ENCODE results near the gene TMEFF2. TPM values are rescaled to one million over a fixed set of nuclear protein-coding genes. Genes with fewer than 3 reads are reported as not detected.

TMEFF2 gene
- total and polyA plus RNA-seq, 3 donors from 2014 or later, result 2.2 to 3.0 (median 2.7) TPM

DNA sequence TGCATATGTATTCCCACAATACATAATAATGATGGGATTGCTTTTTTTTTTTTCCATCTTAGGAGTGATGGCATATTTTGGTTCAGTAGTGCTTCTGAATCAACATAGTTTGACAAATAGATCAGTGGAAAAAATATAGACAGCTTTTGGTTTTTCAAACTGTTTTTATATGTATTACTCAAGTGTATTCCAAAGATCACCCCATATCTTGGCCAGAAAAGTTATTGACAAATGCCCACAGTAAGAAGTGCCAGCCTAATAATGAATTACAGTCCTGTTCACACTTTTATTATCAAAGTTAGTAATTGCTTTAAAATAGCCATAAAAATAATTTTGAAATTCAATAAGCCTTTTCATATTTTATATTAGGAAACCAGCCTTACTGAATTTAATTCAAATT lies 95.0 kb downstream of the TMEFF2 start:
- H3K9me3 ChIP-seq, result no peaks in the 10 kb centered on the region
- H3K4me1 ChIP-seq, result no peaks in the 10 kb centered on the region
- no peaks in the 10 kb centered on the region for H3K27me3 ChIP-seq
- H3K4me3 ChIP-seq, result no peak overlapping the region
- no peak for DNase-seq
- H3K36me3 ChIP-seq (ENCODE audit: low read depth, missing control alignments), result no peaks in the 10 kb centered on the region
- no peak for TF ChIP-seq POLR2A (IDR thresholded peaks at IDR 0.05)
- TF ChIP-seq, protein P1, sequence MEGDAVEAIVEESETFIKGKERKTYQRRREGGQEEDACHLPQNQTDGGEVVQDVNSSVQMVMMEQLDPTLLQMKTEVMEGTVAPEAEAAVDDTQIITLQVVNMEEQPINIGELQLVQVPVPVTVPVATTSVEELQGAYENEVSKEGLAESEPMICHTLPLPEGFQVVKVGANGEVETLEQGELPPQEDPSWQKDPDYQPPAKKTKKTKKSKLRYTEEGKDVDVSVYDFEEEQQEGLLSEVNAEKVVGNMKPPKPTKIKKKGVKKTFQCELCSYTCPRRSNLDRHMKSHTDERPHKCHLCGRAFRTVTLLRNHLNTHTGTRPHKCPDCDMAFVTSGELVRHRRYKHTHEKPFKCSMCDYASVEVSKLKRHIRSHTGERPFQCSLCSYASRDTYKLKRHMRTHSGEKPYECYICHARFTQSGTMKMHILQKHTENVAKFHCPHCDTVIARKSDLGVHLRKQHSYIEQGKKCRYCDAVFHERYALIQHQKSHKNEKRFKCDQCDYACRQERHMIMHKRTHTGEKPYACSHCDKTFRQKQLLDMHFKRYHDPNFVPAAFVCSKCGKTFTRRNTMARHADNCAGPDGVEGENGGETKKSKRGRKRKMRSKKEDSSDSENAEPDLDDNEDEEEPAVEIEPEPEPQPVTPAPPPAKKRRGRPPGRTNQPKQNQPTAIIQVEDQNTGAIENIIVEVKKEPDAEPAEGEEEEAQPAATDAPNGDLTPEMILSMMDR (IDR thresholded peaks at IDR 0.05), result no peak
- no peak overlapping the region for H3K27ac ChIP-seq
- intact Hi-C loops (cut with DNase I; ENCODE audit: low total_unique reads), result no loop called here

DNA sequence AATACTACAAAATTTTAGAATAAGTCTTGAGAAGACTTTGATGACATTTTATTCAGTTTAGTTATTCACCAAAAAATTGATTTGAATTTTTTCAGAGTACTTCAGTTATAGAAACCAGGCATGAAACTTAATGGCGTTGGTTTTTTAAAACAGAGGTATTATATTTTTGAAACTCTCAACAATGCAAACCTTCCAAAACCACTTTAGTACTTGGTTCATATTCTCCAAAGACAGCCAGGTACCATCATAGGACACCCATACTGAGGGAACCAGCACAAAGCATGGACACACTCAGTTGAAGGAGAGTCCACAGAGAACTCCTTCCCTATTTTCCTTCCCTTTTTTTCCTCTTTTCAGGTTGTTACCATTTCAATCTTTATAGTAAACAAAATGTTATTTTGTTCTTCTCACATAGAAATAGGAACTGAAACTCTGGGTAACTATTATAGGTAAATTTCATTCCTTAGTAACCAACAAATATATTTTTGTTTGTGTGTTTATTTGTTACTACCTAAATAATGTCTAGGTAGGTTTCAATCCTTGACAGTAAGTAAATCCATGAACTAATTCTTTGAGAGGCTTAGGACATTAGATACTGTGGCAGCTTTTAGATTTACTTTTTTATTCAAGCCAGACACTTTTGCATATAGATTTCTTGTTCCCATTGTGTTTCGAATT lies 95.8 kb downstream of the TMEFF2 start:
- WGBS, 2 donors, result 92 to 95% methylated on average over 2 of the region's 2 CpGs
- H3K4me1 ChIP-seq, result no peaks in the 10 kb centered on the region
- H3K27ac ChIP-seq, result no peak overlapping the region
- DNase-seq, result no peak
- H3K36me3 ChIP-seq (ENCODE audit: low read depth, missing control alignments), result no peaks in the 10 kb centered on the region
- no peak overlapping the region for H3K4me3 ChIP-seq
- TF ChIP-seq POLR2A (IDR thresholded peaks at IDR 0.05), result no peak
- TF ChIP-seq, protein P1 (IDR thresholded peaks at IDR 0.05), result no peak
- no peaks in the 10 kb centered on the region for H3K9me3 ChIP-seq
- intact Hi-C loops (cut with DNase I; ENCODE audit: low total_unique reads), result no loop called here
- no peaks in the 10 kb centered on the region for H3K27me3 ChIP-seq

DNA sequence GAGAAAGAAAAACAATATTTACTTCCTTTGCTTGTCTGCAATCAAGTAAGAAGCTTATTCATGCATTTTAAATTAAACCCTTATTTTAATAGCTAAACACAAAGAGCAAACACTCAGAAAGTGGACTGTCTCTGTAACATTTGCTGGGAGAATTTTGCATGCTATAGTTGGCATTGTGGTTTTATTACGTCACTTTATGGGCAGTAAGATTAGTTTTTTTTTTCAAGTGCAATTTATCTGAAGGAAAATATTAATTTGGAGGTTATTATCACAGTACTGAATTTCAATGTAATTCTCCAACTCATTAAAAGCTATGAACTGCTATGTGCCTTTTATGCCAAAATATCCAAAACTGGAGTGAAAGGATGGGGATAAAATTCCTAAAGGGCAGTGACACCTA lies 103.3 kb downstream of the TMEFF2 start:
- Histone ChIP-seq H3K27me3 (no peaks in the 10 kb centered on the region), H3K9me3 (no peaks in the 10 kb centered on the region), H3K4me1 (no peaks in the 10 kb centered on the region), H3K4me3 (no peak overlapping the region), H3K27ac (no peak overlapping the region), H3K36me3 (ENCODE audit: low read depth, missing control alignments) (no peaks in the 10 kb centered on the region)
- intact Hi-C loops (cut with DNase I; ENCODE audit: low total_unique reads), result no loop called here
- 81 to 86% methylated on average over 1 of the region's 1 CpG for WGBS, 2 donors
- DNase-seq, result no peak
- TF ChIP-seq, protein P1 (IDR thresholded peaks at IDR 0.05), result no peak
- no peak for TF ChIP-seq POLR2A (IDR thresholded peaks at IDR 0.05)

DNA sequence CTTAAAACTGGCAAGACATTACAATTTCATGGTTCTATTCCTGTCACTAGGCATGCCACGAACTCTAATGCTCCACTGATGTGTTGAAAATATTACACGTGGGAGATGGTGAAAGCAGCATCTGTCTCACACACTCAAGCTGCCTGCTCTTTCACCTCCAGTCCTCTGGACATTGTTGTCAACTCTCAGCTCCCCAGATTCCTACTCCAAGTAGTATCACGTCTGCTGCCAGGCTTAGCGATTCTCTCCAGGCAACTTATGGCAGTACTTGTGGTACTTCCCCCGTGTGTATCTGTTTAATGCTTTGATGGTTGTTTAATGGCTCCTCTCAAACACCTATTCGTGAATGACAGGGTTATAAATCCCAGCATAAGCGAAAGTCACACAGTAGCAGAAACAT lies 103.8 kb downstream of the TMEFF2 start:
- no peak for DNase-seq
- Histone ChIP-seq H3K4me3 (no peak overlapping the region), H3K27me3 (no peaks in the 10 kb centered on the region), H3K36me3 (ENCODE audit: low read depth, missing control alignments) (no peaks in the 10 kb centered on the region), H3K27ac (no peak overlapping the region), H3K4me1 (no peaks in the 10 kb centered on the region), H3K9me3 (no peaks in the 10 kb centered on the region)
- TF ChIP-seq, protein P1 (IDR thresholded peaks at IDR 0.05), result no peak
- intact Hi-C loops (cut with DNase I; ENCODE audit: low total_unique reads), result no loop called here
- WGBS, 2 donors, result 60 to 69% methylated on average over 7 of the region's 7 CpGs

DNA sequence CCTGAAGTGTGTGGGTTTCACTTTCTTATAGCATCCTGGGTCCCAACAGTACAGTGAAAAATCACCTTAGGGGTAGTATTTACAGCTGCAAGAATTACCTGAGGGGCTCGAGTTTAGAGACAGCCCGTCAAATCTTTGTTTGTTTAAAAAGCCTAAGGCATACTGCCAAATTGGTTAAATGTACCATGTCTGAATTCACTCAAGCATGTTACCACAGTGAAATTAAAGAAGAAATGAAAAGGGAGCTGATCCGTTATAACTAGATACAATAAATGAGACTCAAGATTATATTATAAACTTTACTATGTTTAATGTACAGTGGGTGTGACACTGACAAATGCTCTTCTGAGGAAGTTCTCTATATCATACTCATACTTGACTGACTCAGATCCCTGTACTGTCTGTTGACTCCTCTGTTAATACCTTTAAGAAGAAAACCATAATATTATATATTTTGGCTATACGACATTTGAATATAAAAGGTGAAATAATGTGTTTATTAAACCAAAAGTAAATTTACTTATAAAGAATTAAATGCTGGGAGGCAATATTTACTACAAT lies 107.3 kb downstream of the TMEFF2 start:
- intact Hi-C loops (cut with DNase I; ENCODE audit: low total_unique reads), result no loop called here
- DNase-seq, result no peak
- WGBS, 2 donors, result 41 to 56% methylated on average over 4 of the region's 4 CpGs
- no peaks in the 10 kb centered on the region for H3K4me1 ChIP-seq
- H3K9me3 ChIP-seq, result no peaks in the 10 kb centered on the region
- H3K27me3 ChIP-seq, result no peaks in the 10 kb centered on the region
- TF ChIP-seq POLR2A (IDR thresholded peaks at IDR 0.05), result no peak
- TF ChIP-seq, protein P1 (IDR thresholded peaks at IDR 0.05), result no peak
- H3K4me3 ChIP-seq, result no peak overlapping the region
- H3K27ac ChIP-seq, result no peak overlapping the region
- H3K36me3 ChIP-seq (ENCODE audit: low read depth, missing control alignments), result no peaks in the 10 kb centered on the region
